GM12864 (cell line): ENCODE data around the gene ZNF440.

Experiments
- DNase-seq: peaks from one replicate; pipeline ENCODE4 v3.0.0-alpha.2; 2011; ENCODE audit warnings: low read depth
- H3K4me3 ChIP-seq: 2 replicates; pipeline ENCODE4 v1.5.1; 2011; ENCODE audit warnings: mild to moderate bottlenecking, low read depth, low read length, control low read depth
- CTCF ChIP-seq: IDR thresholded peaks from 2 replicates; pipeline ENCODE4 v1.5.1; 2011; ENCODE audit warnings: low read depth, mild to moderate bottlenecking, moderate library complexity, low read length, control low read depth, inconsistent platforms; ENCODE audit errors: missing control alignments

ZNF440 gene

DNA sequence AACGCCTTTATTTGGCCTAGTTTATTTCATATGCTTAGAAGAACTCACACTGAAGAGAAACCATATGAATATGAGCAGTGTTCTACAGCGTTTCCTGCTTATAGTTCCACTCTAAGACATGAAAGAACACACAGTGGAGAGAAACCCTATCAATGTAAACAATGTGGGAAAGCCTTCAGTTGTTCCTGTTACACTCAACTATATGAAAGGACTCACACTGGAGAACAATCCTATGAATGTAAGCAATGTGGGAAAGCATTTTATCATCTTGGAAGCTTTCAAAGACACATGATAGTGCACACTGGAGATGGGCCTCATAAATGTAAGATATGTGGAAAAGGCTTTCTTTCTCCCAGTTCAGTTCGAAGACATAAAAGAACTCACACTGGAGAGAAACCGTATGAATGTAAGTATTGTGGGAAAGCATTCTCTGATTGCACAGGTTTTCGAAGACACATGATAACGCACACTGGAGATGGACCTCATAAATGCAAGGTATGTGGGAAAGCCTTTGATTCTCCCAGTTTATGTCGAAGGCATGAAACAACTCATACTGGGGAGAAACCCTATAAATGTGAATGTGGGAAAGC lies 33.5 kb upstream of the ZNF440 start:
- no peak overlapping the region for H3K4me3 ChIP-seq
- no peak for TF ChIP-seq CTCF
- DNase-seq, result no peak

- DNase-seq, result no peak
- no peak overlapping the region for H3K4me3 ChIP-seq
- no peak for TF ChIP-seq CTCF
Observed at GRCh38 chr19:11781295-11782057, 32.6 kb upstream of the ZNF440 start.

DNA sequence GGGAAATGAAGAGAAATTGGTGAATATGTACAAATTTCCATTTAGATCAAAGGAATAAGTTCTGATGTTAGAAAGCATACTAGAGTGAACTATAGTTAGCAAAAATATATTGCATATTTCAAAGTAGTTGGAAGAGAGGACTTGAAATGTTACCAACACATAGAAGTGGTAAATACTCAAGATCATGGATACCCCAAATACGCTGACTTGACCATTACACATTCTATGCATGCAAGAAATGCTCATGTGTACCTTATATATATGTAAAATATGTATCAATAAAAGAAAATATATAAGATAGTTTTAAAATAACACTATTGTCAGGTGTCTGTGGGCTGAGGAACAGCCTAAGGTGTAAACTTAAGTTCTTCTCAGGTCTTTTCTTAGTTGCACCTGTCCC lies 30.3 kb upstream of the ZNF440 start:
- no peak for DNase-seq
- TF ChIP-seq CTCF, result no peak

GRCh38 chr19:11784356-11784755 lies 29.7 kb upstream of the ZNF440 start:
- TF ChIP-seq CTCF, result no peak
- DNase-seq, result no peak
- no peak overlapping the region for H3K4me3 ChIP-seq

More for the DNA sequence above, 30.3 kb upstream of the ZNF440 start:
- no peak overlapping the region for H3K4me3 ChIP-seq

DNA sequence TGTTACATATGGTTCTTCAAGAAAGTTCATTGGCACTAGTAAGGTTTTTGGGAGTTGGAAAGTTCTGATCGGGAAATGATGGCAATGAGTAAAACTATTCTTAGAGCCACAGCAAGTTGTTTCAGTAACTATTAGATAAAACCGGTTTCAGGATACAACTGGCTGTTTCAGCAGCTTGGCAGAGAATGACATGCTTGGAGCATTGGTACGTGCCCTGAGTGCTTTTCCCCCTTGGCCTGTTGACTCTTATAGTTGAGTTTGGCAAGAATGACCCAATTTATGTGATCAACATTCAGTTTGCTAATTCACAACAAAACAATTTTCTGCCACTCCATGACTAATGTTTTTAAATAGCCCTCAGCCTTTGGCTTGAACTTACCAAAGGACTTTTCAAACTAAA lies 26.5 kb upstream of the ZNF440 start:
- DNase-seq, result no peak
- no peak for TF ChIP-seq CTCF
- H3K4me3 ChIP-seq, result no peak overlapping the region

GRCh38 chr19:11792942-11793341 lies 21.1 kb upstream of the ZNF440 start:
- no peak overlapping the region for H3K4me3 ChIP-seq
- no peak for TF ChIP-seq CTCF
- no peak for DNase-seq

DNA sequence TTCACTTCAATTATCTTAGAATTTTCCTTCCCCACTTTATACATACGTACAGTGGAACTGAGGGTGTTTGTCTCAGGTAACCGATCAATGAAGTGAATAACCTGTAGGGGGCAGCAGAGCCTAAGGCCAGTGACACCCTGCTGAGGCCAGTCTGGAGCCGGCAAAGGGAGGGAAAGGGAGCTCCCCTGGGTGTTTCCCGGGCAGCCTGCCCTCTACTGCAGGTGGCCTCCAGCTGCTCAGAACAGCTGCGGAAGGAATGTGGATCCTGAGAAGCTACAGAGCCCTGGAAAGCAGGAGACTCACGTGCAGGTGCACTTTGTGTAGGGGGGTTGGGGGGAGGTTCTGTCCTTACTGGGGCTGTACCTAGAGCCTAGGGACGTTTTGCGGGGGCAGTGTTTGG lies 16.6 kb upstream of the ZNF440 start:
- peak; percentile 83 for TF ChIP-seq CTCF
- peak; percentile 65 for DNase-seq
- H3K4me3 ChIP-seq, result peak overlapping the region; percentile 26
